Cardiac atrium fibroblast (primary cell): ENCODE results near the gene NPAP1. TPM values are rescaled to one million over a fixed set of nuclear protein-coding genes. Genes with fewer than 3 reads are reported as not detected.

Experiments used
- total RNA-seq: library from RNA; depleted of rRNA; stranded (reverse); fragments of >200 nt; gene quantifications from 2 replicates; pipeline ENCODE4 v1.2.3, GENCODE V29; 2015

The NPAP1 gene, protein sequence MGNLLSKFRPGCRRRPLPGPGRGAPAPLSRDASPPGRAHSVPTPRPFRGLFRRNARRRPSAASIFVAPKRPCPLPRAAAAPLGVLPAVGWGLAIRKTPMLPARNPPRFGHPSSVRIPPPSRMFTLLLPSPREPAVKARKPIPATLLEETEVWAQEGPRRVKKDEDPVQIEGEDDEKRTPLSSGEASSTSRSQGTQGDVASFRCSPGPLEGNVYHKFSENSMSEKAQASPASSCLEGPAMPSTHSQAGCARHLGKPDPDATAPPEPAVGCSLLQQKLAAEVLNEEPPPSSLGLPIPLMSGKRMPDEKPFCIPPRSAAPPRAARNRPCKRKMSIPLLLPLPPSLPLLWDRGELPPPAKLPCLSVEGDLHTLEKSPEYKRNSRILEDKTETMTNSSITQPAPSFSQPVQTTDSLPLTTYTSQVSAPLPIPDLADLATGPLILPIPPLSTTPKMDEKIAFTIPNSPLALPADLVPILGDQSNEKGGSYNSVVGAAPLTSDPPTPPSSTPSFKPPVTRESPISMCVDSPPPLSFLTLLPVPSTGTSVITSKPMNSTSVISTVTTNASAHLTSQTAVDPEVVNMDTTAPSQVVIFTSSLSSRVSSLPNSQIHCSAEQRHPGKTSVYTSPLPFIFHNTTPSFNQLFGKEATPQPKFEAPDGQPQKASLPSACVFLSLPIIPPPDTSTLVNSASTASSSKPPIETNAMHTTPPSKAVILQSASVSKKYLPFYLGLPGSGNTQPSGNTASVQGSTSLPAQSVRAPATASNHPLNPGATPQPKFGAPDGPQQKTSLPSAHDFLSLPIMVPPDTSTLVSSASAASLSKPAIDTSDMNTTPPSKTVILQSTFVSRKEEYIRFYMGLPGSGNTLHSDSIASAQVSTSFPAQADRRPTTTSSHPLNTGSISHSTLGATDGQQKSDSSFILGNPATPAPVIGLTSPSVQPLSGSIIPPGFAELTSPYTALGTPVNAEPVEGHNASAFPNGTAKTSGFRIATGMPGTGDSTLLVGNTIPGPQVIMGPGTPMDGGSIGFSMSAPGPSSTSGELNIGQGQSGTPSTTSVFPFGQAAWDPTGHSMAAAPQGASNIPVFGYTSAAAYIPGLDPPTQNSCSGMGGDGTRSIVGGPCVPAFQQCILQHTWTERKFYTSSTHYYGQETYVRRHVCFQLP
- total RNA-seq: not detected in 2 replicates

DNA sequence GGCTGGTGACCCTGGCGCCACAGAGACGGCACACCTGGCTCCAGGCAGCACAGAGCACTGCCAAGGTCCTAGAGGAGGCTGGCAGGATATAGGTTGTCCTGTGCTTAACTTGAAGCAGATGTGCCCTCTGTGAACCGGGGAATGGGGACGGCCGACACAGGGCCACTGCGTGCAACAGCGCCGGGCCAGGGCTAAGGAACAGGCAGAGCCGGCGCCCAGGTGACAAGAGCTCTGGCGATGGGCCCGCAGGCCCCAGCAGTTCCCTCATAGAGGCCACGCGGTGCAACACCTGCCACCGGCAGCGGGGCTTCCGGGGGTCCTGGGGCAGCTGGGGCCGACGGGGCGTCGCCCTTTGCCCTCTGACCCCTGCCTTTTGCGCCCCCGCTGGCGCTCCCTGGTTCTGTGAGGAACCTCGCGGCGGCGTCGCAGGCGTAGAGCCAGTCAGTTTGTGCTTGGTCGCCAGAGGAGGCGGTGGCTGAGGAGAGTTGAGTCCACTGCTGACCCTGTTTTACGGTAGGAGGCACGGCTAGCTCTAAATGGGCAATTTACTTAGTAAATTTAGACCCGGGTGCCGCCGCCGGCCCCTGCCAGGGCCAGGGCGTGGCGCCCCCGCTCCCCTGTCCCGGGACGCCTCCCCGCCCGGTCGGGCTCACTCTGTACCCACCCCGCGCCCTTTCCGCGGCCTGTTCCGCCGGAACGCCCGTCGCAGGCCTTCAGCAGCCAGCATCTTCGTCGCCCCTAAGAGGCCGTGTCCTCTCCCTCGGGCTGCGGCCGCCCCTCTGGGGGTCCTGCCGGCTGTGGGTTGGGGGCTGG, at the start of gene NPAP1:
Gene NPAP1 (plus strand): TSS at position 444 of the 813 bp plus-strand sequence. CDS start 93 bp downstream, at position 537.

